Retina (tissue), 1 donor: ENCODE results near the gene BORA.
A peak's percentile ranks its signal among the peaks of the same experiment; 100 is the strongest.
"Not testable (repeated sequence)": the region's sequence is repeated elsewhere in the genome, so short reads cannot be mapped to it uniquely, and the experiment has no call there.

Experiments used
- DNase-seq: peaks from one replicate; pipeline ENCODE4 v3.0.0-alpha.2; 2016

BORA gene

DNA sequence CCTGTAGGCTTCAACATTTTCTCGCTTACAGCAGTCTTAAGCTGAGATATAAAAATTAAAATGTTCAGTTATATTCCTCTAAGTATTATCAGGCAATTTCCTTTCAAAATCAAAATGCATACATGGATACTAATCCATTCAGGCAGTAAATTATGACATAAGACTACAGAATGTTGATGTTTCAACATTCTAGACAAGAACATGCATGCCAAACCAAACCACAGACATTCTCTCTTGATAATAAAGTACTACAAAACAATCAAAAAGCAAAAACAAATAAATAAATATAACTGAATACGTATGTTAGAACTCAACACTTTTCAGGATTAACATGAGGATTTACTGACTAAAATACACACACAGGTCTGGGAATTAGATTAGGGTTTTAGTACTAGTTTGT is 46.3 kb downstream of the BORA start:
- DNase-seq, result no peak

DNA sequence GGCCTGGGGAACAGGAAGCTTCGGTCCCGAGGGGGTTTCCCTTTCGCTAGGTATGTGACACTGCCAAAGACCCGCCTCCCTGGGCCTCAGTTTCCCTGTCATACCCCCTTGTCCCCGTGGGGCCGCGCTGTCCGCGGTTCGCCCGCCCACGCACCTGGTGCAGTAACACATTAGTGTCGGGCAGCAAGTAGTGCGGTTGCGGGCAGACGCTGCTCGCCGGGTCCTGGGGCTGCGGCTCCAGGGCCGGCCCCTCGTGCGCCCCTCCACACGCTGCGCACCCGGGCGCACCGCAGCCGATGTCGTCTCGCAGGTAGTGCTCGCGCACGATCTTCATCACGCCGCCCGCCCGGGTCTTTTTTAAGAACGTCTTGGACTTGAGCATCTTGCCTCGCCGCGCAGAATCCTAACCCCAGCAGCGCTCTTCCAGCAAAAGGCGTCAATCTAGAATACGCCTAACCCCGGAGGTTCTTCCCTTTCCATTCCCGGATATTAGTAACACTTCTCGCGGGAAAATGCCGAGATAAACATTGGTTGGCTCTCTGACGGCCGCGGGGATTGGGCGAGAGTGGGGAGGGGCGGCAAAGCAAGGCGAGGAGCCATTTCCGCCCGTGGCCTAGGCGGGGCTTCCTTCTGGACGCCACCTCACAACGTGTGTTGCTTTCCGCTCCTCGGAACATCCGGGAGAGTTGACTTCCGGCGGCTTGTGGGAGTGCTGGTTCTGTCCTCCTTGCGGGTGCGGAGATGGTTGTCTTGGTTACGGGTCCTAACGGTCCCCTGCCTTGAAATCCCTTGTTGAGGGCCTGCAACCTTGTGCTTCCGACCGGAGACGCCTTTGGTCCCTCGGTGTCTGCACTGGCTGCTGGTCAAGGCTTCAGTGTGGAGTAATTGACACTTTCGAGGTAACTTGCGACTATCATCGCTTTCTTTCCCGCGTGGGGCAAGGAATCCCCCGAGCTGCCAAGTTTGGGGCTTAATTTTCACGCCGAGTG is 54.0 kb downstream of the BORA start, which contains the start of the genes DIS3 and PIBF1:
TSS of gene DIS3 (minus strand) at position 450 of the 989 bp plus-strand sequence. CDS start at position 382, 68 bp downstream.
TSS of gene PIBF1 (plus strand) at position 683 of the 989 bp plus-strand sequence. CDS start 1,337 bp downstream, outside the sequence.
- peak; percentile 96 for DNase-seq

DNA sequence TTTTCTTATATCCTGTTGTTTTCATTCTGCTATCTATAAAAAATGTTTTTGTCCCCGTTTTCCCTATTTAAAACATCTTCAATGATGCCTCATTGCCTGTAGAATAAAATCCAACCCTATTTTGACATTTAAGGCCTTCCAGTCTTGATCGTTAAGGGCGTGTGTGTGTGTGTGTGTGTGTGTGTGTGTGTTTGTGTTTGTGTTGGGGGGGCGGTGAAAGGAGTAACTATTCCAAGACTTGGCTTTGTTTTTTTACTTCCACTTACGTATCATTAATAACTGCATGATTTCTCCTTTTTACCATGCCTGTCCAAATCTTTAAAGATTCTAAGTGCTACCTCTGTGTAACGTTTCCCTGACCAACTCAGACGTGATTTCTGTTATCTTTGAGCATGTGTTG is 55.0 kb downstream of the BORA start:
- peak; percentile 4 for DNase-seq

DNA sequence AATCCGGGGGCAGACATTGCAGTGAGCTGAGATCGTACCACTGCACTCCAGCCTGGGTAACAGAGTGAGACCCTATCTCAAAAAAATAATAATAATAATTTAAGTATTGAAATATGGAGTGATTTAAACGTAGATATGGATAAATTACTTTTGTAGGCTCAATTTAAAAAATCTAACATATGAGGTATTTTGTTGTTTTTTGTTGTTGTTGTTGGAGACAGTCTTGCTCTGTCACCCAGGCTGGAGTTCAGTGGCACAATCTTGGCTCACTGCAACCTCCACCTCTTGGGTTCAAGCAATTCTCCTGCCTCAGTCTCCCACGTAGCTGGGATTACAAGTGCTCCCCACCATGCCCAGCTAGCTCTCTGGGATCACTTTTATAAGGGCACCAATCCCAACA is 57.0 kb downstream of the BORA start:
- not testable (repeated sequence) for DNase-seq

DNA sequence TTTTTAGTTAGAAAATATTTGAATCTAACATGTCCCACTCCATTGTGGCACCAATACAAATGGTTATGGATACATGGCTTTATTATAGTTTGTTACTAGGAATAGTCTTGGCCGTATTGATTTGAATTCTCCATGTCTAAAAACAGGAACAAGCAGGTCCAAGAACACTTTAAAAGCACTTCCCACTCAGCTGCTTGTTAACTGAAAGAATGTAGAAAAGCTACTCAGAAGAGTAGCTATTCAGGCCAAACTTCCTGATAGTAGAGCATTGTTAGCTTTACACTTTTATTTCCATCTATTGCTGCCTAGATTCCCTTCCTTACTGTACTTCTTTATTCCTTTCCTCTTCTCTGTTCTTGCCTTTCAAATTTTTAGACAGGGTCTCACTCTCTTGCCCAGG is 61.1 kb downstream of the BORA start:
- DNase-seq, result no peak

DNA sequence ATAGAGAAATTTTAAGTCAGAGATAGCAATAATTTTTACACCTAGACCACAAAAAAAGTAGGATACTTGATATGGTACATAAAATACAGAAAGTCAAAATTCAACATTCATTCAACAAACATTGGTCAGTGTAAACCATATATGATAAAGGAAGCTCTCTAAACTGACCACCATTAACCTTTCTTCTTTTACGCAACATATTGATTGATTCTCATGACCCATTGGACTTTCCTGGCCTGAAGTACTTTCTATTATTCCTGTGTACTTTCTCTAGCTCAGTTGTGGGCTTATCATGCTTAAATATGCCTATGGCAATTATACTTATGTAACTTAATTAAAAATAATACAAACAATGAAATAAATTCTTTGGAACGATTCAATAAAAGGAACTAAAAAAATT is 64.9 kb downstream of the BORA start:
- DNase-seq, result no peak

DNA sequence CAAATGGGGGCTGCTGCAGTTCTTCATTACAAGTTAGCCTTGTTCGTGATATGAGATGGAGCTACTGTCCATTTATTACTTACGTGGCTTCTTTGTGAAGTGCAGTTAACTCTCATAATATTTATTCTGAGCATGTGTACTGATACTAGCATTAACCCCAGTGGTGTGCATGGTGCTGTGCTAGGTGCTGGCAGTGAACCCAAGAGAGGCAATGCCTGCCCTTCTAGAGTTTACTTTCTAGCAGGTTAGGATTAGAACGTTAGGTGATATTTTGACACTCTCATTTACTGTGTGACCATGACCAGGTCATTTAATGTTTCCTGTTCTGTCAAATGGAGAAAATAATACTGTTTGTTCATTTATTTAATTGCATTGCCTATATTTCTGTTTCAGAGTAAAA is 71.1 kb downstream of the BORA start:
- DNase-seq, result no peak

DNA sequence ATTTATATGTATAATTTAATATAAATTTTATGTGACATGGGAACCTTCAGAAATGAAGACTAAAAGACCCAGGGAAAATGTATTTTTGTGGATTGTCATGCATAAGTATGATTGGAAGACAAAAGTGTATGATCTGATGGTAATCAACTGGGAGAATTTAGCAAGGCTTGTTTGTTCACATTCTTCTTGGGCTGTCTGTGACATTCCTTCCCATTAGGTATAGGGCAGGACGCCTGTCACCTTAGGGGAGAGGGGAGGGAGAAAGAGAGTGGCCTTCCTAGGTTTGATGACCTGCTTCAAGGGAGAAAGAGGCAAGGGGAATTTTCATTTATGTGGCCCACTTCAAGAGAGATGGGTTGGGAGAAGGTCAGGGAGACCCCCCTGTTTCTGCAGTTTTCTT is 76.6 kb downstream of the BORA start:
- DNase-seq, result no peak
